GM23338 (cell line): ENCODE data around the gene G6PC3. TPM values are rescaled to one million over a fixed set of nuclear protein-coding genes. Genes with fewer than 3 reads are reported as not detected.

Experiments used
- ATAC-seq: fragments of 200-7000 bp; cut with Tn5 transposase; 3 replicates; pipeline ENCODE4 v1.9.1; 2020
- DNase-seq: peaks from one replicate; pipeline ENCODE4 v3.0.0-alpha.2; 2015; ENCODE audit warnings: low spot score
- H2AFZ ChIP-seq: fragments of 200-600 bp; sonication (generic); 2 replicates; pipeline ENCODE4 v1.8.0; 2016; ENCODE audit warnings: antibody characterized with exemption, mild to moderate bottlenecking, moderate library complexity
- H3F3A ChIP-seq: fragments of 200-600 bp; sonication (generic); replicated peaks from 2 replicates; pipeline ENCODE4 v1.8.0; 2017; ENCODE audit warnings: antibody characterized with exemption, mixed run types, low read depth
- H3K27ac ChIP-seq: fragments of 200-600 bp; sonication (generic); 2 replicates; pipeline ENCODE4 v1.6.1; 2016; ENCODE audit warnings: low read depth
- H3K27me3 ChIP-seq: fragments of 200-600 bp; sonication (generic); 2 replicates; pipeline ENCODE4 v1.8.0; 2016; ENCODE audit warnings: mild to moderate bottlenecking, mixed run types, moderate library complexity; ENCODE audit not compliant: insufficient read depth
- H3K36me3 ChIP-seq: fragments of 200-600 bp; sonication (generic); 2 replicates; pipeline ENCODE4 v1.8.0; 2016; ENCODE audit warnings: mild to moderate bottlenecking; ENCODE audit not compliant: insufficient read depth
- H3K4me1 ChIP-seq: fragments of 200-600 bp; sonication (generic); 2 replicates; pipeline ENCODE4 v1.8.0; 2016; ENCODE audit warnings: mild to moderate bottlenecking, moderate library complexity; ENCODE audit not compliant: insufficient read depth
- H3K4me2 ChIP-seq: fragments of 200-600 bp; sonication (generic); 2 replicates; pipeline ENCODE4 v1.7.1; 2017; ENCODE audit warnings: mixed run types
- H3K4me3 ChIP-seq: fragments of 200-600 bp; sonication (generic); 2 replicates; pipeline ENCODE4 v1.6.1; 2016; ENCODE audit warnings: mixed run types
- H3K79me2 ChIP-seq: fragments of 200-600 bp; sonication (generic); replicated peaks from 2 replicates; pipeline ENCODE4 v1.8.0; 2017; ENCODE audit warnings: mild to moderate bottlenecking; ENCODE audit not compliant: insufficient read depth
- H3K9me2 ChIP-seq: fragments of 200-600 bp; sonication (generic); 2 replicates; pipeline ENCODE4 v1.8.0; 2017; ENCODE audit not compliant: insufficient read depth
- H4K20me1 ChIP-seq: fragments of 200-600 bp; sonication (generic); replicated peaks from 2 replicates; pipeline ENCODE4 v1.8.0; 2017; ENCODE audit warnings: mild to moderate bottlenecking; ENCODE audit not compliant: insufficient read depth
- H3K27ac Mint-ChIP-seq: 2 replicates; pipeline ENCODE4 v1.8.0; 2020; ENCODE audit warnings: inconsistent platforms, mild to moderate bottlenecking, moderate library complexity, mixed read lengths
- H3K27me3 Mint-ChIP-seq: 3 replicates; pipeline ENCODE4 v1.8.0; 2022; ENCODE audit warnings: low read depth, mild to moderate bottlenecking, moderate library complexity, mixed read lengths, inconsistent platforms; ENCODE audit not compliant: insufficient read depth, poor library complexity
- H3K36me3 Mint-ChIP-seq: 3 replicates; pipeline ENCODE4 v1.8.0; 2021; ENCODE audit warnings: low read depth, mild to moderate bottlenecking, inconsistent platforms, moderate library complexity, mixed read lengths
- H3K4me1 Mint-ChIP-seq: 3 replicates; pipeline ENCODE4 v1.8.0; 2020; ENCODE audit warnings: mild to moderate bottlenecking, inconsistent platforms, mixed read lengths
- H3K4me3 Mint-ChIP-seq: 3 replicates; pipeline ENCODE4 v1.8.0; 2021; ENCODE audit warnings: moderate library complexity, mild to moderate bottlenecking, inconsistent platforms, mixed read lengths
- H3K9me3 Mint-ChIP-seq: 3 replicates; pipeline ENCODE4 v1.8.0; 2020; ENCODE audit warnings: moderate library complexity, mild to moderate bottlenecking, inconsistent platforms, mixed read lengths
- CREB1 ChIP-seq: fragments of 250-450 bp; sonication (Bioruptor Pico); IDR thresholded peaks from 2 replicates; pipeline ENCODE4 v1.5.0; 2020; ENCODE audit warnings: low read depth, mild to moderate bottlenecking, moderate library complexity
- CTCF ChIP-seq, 2 experiments: fragments of 200-600 bp in 1 of 2; sonication (generic) in 1 of 2; conservative IDR thresholded peaks; 2 replicates each; pipeline versions ENCODE4 v1.5.1 to v1.6.1; 2016 to 2017; ENCODE audit warnings: antibody characterized with exemption in 2 of 2, low read depth in 2 of 2, mild to moderate bottlenecking in 2 of 2, moderate library complexity in 1 of 2
- EZH2 ChIP-seq: fragments of 200-600 bp; sonication (generic); IDR thresholded peaks from one replicate; pipeline ENCODE4 v1.8.0; 2017; ENCODE audit warnings: antibody characterized with exemption, mild to moderate bottlenecking, low read depth; ENCODE audit not compliant: unreplicated experiment
- EZH2phosphoT487 ChIP-seq: fragments of 200-600 bp; sonication (generic); IDR thresholded peaks from one replicate; pipeline ENCODE4 v1.8.1; 2018; ENCODE audit warnings: antibody characterized with exemption; ENCODE audit not compliant: unreplicated experiment
- JUNB ChIP-seq: IDR thresholded peaks from one replicate; pipeline ENCODE4 v1.6.1; 2016; ENCODE audit warnings: antibody characterized with exemption; ENCODE audit not compliant: unreplicated experiment
- NANOG ChIP-seq: IDR thresholded peaks from 2 replicates; pipeline ENCODE4 v1.6.1; 2016; ENCODE audit warnings: antibody characterized with exemption, borderline replicate concordance
- POLR2AphosphoS5 ChIP-seq: IDR thresholded peaks from 2 replicates; pipeline ENCODE4 v1.6.1; 2016; ENCODE audit warnings: antibody characterized with exemption, low read depth
- STAT1 ChIP-seq: IDR thresholded peaks from one replicate; pipeline ENCODE4 v1.6.1; 2016; ENCODE audit warnings: antibody characterized with exemption; ENCODE audit not compliant: unreplicated experiment
- ZNF114 ChIP-seq: fragments of 250-450 bp; sonication (Bioruptor Pico); IDR thresholded peaks from 2 replicates; pipeline ENCODE4 v1.5.0; 2020; ENCODE audit warnings: mild to moderate bottlenecking, moderate library complexity
- ZNF462 ChIP-seq: fragments of 250-450 bp; sonication (Bioruptor Pico); IDR thresholded peaks from 2 replicates; pipeline ENCODE4 v1.5.0; 2020; ENCODE audit warnings: mild to moderate bottlenecking, moderate library complexity
- polyA plus RNA-seq: library from polyadenylated mRNA; unstranded; fragments of >200 nt; fragmentation: Nextera tagmentation; extraction: Ambion mirVana; gene quantifications from 2 replicates; pipeline ENCODE4 v1.2.1, GENCODE V29; 2016
- total RNA-seq: library from RNA; depleted of rRNA; stranded (reverse); fragments of >200 nt; shearing (Covaris generic); gene quantifications from 2 replicates; pipeline ENCODE4 v1.2.3, GENCODE V29; 2014
- TF ChIP-seq, protein P1 (sequence below): IDR thresholded peaks from 2 replicates; pipeline ENCODE4 v1.6.1; 2016; ENCODE audit warnings: antibody characterized with exemption

The G6PC3 gene
- total and polyA plus RNA-seq, 2 experiments from 2014 or later = 112 to 143 TPM

GRCh38 chr17:44077595-44077909, 7.0 kb downstream of the G6PC3 start (continued):
- TF ChIP-seq, protein P1, sequence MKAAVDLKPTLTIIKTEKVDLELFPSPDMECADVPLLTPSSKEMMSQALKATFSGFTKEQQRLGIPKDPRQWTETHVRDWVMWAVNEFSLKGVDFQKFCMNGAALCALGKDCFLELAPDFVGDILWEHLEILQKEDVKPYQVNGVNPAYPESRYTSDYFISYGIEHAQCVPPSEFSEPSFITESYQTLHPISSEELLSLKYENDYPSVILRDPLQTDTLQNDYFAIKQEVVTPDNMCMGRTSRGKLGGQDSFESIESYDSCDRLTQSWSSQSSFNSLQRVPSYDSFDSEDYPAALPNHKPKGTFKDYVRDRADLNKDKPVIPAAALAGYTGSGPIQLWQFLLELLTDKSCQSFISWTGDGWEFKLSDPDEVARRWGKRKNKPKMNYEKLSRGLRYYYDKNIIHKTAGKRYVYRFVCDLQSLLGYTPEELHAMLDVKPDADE = no peak

DNA sequence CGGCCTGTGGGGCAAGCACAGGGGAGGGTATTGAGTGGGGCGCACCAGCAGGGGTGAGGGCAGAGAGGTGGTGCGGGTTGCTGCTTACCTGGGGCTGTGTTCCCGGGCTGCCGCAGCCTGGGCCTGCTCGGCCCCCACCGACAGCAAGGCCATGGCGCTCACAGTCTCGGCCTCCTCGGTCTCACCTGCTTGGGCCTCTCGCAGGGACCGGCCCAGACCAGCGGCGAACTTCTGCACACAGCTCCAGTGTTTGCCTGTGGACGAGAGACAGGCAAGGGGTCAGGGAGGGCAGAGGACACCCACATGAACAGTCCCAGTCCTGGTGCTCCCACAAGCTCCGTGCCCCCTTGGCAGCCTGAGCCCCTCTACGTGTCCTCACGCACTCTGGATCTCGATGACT, 7.9 kb downstream of the G6PC3 start:
- peaks cover 9% of the 10 kb centered on the region; the same call in 1 of the 2 replicates for H3K36me3 ChIP-seq
- TF ChIP-seq JUNB (no peak), STAT1 (no peak), EZH2 (no peak), ZNF462 (no peak), POLR2AphosphoS5 (no peak), CREB1 (CRISPR knock-in tag) (no peak), ZNF114 (CRISPR knock-in tag) (no peak), EZH2phosphoT487 (no peak), CTCF (conservative IDR thresholded peaks at IDR 0.05; ENCODE audit: low read depth in 2 of 2) (no peak), NANOG (no peak)
- TF ChIP-seq, protein P1 = no peak
- peaks cover 82% of the 10 kb centered on the region for H3K36me3 Mint-ChIP-seq

More for the DNA sequence above, 7.9 kb downstream of the G6PC3 start:
- no peaks in the 10 kb centered on the region for H4K20me1 ChIP-seq
- Mint-ChIP-seq H3K4me1 (peaks cover 19% of the 10 kb centered on the region), H3K9me3 (no peaks in the 10 kb centered on the region; the same call in 1 of the 3 replicates), H3K27ac (0 out of 2 replicates have a peak overlapping the region, but pooled peaks have one; percentile 30), H3K27me3 (peaks cover 14% of the 10 kb centered on the region), H3K4me3 (no peak overlapping the region)
- H3K4me1 ChIP-seq = no peaks in the 10 kb centered on the region
- H3K27me3 ChIP-seq = no peaks in the 10 kb centered on the region
- H2AFZ ChIP-seq = no peak overlapping the region
- no peaks in the 10 kb centered on the region for H3K79me2 ChIP-seq
- H3K27ac ChIP-seq = no peak overlapping the region
- ATAC-seq (peak; percentile 16; the same call in 2 of the 3 replicates), DNase-seq (no peak)
- no peak overlapping the region for H3K4me3 ChIP-seq
- H3K9me2 ChIP-seq = no peaks in the 10 kb centered on the region
- 0 out of 2 replicates have a peak, but pooled peaks cover 5% of the 10 kb centered on the region for H3F3A ChIP-seq
- no peak overlapping the region for H3K4me2 ChIP-seq
